ENCODE results near the gene TNFRSF14.
"Not testable (repeated sequence)": the region's sequence is repeated elsewhere in the genome, so short reads cannot be mapped to it uniquely, and the experiment has no call there.

The TNFRSF14 gene

DNA sequence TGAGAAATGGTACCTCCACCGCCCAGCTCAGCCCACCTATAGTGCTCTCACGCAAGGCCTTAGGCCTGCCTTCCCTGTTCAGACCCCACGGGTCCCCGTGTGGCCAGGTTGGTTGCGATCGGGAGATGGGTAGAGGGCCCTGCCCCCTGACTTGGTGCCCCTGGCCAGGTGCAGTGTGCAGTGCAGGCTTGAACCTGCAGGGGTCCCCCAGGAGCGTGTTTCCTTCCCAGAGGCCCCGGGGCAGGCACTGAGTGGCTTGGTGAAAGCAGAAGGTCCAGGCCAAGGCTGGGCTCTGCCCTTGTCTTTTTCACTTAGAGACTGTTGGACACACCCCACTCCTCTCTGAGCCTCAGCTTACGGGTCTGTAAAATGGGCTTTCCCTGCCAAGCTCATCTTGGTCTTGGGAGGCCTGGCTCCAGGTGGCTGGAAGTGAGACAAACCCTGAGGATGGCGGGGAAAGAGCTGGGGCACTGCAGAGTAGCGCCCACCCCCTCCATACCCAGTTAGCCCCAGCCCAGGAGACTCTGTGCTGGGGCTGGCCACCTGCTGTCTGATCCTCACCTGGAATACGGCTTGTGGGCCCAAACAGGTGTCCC lies 16.8 kb upstream of the TNFRSF14 start:
- no peak for FAIRE-seq

GRCh38 chr1:2540816-2541492 lies 15.2 kb upstream of the TNFRSF14 start:
- no peak for FAIRE-seq

- no peak for FAIRE-seq
Measured at GRCh38 chr1:2541619-2542245, 14.4 kb upstream of the TNFRSF14 start.

DNA sequence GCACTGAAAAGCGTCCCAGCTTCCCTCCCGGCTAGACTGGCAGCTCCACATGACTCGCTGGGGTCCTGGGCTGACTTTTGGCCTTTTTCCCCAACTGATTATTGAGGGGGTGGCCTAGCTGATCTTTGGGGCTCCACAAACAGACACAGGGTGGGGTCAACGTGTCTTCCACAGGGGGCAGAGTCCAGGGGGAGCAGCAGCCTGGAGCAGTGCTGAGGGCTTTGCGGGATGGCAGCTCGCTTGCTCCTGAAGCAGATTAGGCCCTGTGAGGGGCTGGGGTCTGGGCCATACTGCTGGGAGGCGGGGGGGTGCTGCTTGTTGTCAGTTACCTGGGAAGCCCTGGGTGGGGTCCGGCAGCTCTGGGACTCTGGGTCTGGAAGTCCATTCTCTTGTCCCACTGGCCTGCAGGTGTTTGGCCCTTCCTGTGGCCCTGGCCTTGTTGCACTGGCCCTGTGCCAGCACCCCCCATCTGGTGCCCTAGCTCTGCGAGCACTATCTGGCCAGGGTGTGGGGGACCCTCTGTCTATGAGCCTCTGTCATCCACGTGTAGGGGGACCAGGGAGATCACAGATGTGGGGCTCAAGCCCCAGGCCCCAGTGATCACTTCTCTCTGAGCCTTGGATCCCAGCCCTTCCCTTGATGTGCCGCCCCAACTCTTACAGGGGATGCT lies 13.8 kb upstream of the TNFRSF14 start:
- no peak for FAIRE-seq

- FAIRE-seq = no peak
Measured at GRCh38 chr1:2543543-2544092, 12.6 kb upstream of the TNFRSF14 start.

GRCh38 chr1:2544093-2544874 lies 11.9 kb upstream of the TNFRSF14 start:
- no peak for FAIRE-seq

DNA sequence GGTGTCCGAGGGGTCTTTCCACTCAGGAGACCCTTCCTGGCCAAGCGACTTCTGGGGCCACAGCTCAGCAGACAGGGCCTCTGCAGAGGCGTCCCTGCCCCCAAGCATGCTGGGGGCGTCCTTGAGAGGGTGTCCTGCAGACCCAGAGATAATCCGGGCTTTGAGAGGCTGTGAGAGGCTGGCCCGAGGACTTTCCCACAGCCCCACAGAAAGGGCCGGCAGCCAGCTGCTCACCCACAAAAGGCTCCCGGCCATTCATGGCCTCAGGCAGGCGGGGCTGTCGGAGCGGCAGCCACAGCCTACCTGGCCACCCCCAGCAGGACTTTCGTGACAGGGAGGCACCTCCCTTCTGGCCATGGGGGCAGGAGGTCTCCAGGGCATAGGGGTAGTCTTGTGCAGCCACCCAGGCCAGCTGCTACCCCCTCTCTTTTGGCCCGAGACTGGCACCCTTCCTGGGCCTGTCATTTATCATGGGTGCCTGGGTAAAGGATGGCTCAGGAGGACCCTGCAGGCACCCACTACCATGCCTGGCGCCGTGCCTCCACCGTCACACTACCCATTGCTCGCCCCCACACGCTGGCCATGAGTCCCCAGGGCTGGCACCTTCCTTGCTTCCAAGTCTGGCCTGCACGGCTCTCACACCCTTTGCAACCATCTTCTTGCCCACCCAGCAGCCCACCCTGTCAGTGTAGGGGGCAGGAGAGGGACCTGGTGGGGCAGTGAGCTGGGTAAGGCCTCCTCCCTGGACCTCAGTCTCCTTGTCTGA lies 11.1 kb upstream of the TNFRSF14 start:
- FAIRE-seq = no peak

DNA sequence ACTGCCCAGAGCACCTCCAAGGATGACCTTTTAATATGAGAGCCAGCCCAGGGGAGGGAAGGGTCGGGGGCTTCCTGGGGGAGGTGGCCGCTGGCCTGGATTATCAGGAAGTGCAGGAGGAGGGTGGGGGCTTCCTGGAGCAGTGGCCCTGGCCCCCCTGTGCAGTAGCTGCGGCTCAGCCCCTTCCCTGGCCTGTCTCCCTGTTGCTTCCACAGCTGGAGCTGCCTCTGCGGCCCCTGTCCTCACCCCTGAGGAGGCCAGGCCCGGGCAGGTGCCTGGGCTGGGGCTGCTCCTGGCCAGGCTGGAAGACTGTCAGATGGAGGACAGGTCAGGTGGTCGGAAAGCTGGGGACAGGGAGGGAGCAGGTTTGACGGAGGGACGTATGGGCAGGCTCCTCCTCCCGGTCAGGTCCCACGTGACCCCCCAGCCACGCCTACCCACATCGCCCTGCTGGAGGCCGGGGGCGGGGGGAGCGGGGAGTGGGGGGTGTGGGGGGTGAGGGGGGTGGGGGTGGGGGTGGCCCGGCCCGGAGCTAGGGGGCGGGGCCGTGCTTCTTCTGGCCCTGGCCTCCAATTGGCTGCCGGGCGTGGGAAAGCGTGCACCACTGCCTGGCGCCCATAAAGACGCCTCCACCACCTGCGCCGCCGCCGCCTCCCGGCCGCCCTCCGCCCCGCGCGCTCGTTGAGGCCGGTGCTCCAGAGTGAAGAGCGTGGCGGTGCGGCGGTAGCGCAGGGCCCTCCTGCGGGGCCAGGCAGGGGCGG lies 10.2 kb upstream of the TNFRSF14 start:
- no peak for FAIRE-seq

DNA sequence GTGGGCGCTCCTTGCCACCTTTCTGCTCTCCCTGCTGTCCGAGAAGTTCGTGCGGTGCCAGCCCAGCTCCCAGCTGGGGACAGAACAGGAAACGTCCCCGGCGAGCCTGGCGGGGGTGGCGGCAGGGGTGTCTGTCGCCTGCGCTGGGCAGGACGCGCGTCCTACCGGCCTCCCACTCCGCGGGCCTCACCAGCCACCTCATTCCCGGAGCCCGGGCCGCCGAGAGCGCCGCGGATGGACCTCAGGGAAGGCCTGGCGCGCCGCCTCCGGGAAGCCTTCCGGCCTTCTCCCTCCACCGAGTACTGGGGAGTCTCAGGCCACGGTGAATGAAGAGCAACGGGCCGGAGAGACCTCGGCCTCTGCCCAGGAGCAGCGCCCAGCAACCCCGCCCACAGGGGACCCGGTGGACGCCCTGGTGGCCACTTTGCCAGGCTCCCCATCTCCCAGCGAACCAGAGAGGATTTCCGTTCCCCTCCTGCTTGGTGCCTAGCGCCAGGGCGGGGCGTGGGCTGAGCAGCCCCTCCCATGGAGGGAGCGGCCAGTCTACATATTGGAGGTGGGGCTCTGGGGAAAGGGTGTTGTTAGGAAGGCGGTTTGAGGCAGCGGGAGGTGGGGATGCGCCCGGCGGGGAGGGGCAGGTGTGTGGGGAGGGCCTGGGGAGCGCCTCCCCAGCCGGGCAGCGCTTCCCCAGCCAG lies 9.5 kb upstream of the TNFRSF14 start:
- FAIRE-seq = no peak

- no peak for FAIRE-seq
Measured at GRCh38 chr1:2547210-2548067, 8.7 kb upstream of the TNFRSF14 start.

DNA sequence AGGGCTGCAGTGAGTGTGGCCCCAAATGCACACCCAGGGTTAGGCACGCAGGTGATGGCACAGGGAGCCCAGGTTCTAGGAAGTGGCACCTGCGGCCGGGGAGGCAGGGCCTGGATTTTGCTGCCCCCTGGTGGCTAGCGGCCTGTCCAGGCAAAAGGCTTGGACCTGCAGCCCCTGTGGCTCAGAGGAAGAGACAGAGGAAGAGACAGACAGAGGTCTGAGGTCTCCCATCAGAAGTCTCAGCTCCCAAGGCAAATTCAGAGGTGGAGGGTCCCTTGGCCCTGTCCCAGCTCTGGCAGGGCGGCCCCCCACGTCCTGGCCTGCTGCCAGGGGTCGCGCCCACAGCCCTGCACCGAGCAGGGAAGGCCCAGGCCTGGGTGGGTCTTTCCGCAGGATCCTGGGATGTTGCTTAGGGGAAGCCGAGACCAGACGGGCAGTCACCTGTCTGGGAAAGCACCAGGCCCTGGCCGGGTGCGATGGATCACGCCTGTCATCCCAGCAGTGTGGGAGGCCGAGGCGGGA lies 8.0 kb upstream of the TNFRSF14 start:
- no peak for FAIRE-seq

- FAIRE-seq = not testable (repeated sequence)
Measured at GRCh38 chr1:2549367-2550029, 6.7 kb upstream of the TNFRSF14 start.

DNA sequence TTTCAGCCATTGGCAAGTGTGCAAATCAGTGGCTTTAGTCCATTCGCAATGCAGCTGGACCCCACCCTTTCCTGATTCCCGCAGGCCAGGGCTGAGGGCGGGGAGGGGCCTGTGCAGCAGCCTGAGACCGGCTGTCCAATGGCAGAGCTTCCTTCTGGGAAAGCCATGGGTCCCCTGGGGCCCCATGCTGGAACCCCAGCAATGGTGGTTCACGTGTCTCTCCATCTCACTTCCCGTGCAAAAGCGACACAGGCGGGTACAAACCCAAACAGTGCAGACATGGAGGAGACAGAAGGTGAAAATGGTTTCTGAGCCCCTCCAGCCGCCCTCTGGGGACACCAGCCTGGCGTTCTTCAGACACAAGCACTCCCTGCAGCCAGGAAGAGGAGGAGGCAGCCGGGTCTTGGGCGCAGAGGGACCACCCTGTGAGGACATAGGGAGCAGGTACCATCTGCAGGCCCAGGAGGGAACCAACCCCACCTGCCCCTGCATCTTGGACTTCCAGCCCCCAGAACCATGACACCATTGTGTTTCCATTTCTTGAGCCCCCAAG lies 5.8 kb upstream of the TNFRSF14 start:
- not testable (repeated sequence) for FAIRE-seq

DNA sequence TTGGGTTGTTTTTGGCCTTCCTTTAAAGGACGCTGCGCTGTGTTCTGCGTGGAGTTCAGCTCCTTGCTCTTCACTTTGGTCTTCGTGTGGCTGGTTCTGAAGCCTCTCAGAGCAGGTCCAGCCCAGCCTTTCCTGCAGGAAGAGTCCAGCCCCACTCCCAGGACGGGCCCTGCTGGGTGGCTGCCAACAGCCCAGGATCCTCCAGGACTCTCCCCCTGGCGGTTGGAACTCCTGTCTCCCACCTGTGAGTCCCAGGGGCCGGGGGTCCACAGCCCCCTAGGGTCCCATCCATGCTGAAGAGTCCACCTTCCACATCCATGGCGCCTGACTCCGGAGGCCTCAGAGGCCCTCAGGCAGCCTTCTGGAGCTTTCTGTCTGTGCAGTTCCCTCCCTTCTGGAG lies 4.6 kb upstream of the TNFRSF14 start:
- not testable (repeated sequence) for FAIRE-seq

DNA sequence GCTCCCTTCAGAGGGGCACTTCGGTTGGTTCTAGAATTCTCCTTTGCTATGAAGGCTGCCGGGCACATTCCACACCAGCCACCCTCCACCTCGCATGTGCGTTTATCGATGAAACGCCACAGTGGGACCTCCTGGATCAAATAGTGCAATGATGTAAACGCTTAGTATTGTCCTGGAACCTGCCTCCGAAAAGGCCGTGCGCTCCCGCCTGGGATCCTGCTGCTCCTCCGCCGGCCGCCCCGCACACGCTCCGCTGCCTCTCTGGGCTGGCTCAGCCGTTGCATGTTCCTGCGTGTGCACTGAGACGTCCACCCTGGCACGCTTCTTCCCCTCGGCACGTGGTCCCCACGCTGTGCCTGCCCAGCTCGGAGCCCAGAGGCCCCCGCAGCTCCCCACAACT lies 4.0 kb upstream of the TNFRSF14 start:
- no peak for FAIRE-seq

DNA sequence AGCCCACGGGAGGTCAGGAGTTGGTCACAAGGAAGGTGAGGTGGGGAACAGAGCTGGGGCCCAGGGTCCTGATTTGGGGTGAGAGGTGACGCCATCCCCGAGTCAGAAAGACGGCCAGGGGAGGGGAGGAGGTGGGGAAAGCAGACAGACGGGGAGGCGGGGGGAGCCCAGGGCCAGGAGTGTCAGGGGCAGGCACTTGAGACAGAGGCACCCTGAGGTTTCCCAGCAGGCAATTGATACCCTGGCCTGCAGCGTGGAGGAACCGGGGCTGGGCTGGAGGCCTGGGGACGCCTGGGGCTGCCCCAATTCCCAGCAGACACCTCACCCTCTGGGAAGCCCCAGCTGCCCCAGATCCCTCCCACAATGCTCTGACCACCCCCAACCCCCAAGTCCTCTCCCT lies 3.1 kb upstream of the TNFRSF14 start:
- FAIRE-seq = not testable (repeated sequence)

GRCh38 chr1:2553871-2554620 lies 2.1 kb upstream of the TNFRSF14 start:
- FAIRE-seq = no peak
